ENCODE measurements around the gene GALK1.

Gene GALK1

GRCh38 chr17:75740631-75741077 is 24.3 kb downstream of the GALK1 start:
- no peak overlapping the region for H2AFZ ChIP-seq (ENCODE audit: low read depth, low read length, severe bottlenecking)
- H3K36me3 ChIP-seq (ENCODE audit: low read length), result no peaks in the 10 kb centered on the region
- no peaks in the 10 kb centered on the region for H3K27me3 ChIP-seq (ENCODE audit: low read length)
- no peaks in the 10 kb centered on the region for H3K9me3 ChIP-seq (ENCODE audit: insufficient read depth, low read length)
- H3K27ac ChIP-seq (ENCODE audit: low read depth, low read length), result no peak overlapping the region
- H3K79me2 ChIP-seq (ENCODE audit: insufficient read depth, low read length), result no peaks in the 10 kb centered on the region
- no peaks in the 10 kb centered on the region for H3F3A ChIP-seq (ENCODE audit: insufficient read depth)
- no peak overlapping the region for H3K4me2 ChIP-seq (ENCODE audit: low read depth, low read length, poor library complexity, severe bottlenecking)
- H3K4me3 ChIP-seq (ENCODE audit: insufficient read depth, low read length, poor library complexity, severe bottlenecking), result no peak overlapping the region
- TF ChIP-seq CTCF (IDR thresholded peaks at IDR 0.05; ENCODE audit: insufficient read depth, low read length, poor library complexity, severe bottlenecking) (no peak), EZH2phosphoT487 (conservative IDR thresholded peaks at IDR 0.05; ENCODE audit: low read length) (no peak)
- no peaks in the 10 kb centered on the region for H4K20me1 ChIP-seq (ENCODE audit: low read depth, low read length)
- H3K9me2 ChIP-seq (replicated peaks; ENCODE audit: insufficient read depth, low read length), result no peaks in the 10 kb centered on the region
- H3K9ac ChIP-seq (ENCODE audit: low read length), result no peak overlapping the region

GRCh38 chr17:75740215-75740614 is 24.8 kb downstream of the GALK1 start:
- H3K36me3 ChIP-seq (ENCODE audit: low read length), result no peaks in the 10 kb centered on the region
- H3K79me2 ChIP-seq (ENCODE audit: insufficient read depth, low read length), result no peaks in the 10 kb centered on the region
- no peaks in the 10 kb centered on the region for H4K20me1 ChIP-seq (ENCODE audit: low read depth, low read length)
- TF ChIP-seq CTCF (IDR thresholded peaks at IDR 0.05; ENCODE audit: insufficient read depth, low read length, poor library complexity, severe bottlenecking), result no peak
- no peak for TF ChIP-seq EZH2phosphoT487 (conservative IDR thresholded peaks at IDR 0.05; ENCODE audit: low read length)
- H3K27me3 ChIP-seq (ENCODE audit: low read length), result no peaks in the 10 kb centered on the region
- H3K9ac ChIP-seq (ENCODE audit: low read length), result no peak overlapping the region
- H3K4me2 ChIP-seq (ENCODE audit: low read depth, low read length, poor library complexity, severe bottlenecking), result no peak overlapping the region
- H3F3A ChIP-seq (ENCODE audit: insufficient read depth), result no peaks in the 10 kb centered on the region
- H3K9me3 ChIP-seq (ENCODE audit: insufficient read depth, low read length), result no peaks in the 10 kb centered on the region
- no peaks in the 10 kb centered on the region for H3K9me2 ChIP-seq (replicated peaks; ENCODE audit: insufficient read depth, low read length)
- no peak overlapping the region for H3K4me3 ChIP-seq (ENCODE audit: insufficient read depth, low read length, poor library complexity, severe bottlenecking)
- H3K27ac ChIP-seq (ENCODE audit: low read depth, low read length), result no peak overlapping the region
- no peak overlapping the region for H2AFZ ChIP-seq (ENCODE audit: low read depth, low read length, severe bottlenecking)

- H3K9ac ChIP-seq (ENCODE audit: low read length), result no peak overlapping the region
- H3K9me3 ChIP-seq (ENCODE audit: insufficient read depth, low read length), result no peaks in the 10 kb centered on the region
- no peak overlapping the region for H2AFZ ChIP-seq (ENCODE audit: low read depth, low read length, severe bottlenecking)
- no peak for TF ChIP-seq EZH2phosphoT487 (conservative IDR thresholded peaks at IDR 0.05; ENCODE audit: low read length)
- TF ChIP-seq CTCF (IDR thresholded peaks at IDR 0.05; ENCODE audit: insufficient read depth, low read length, poor library complexity, severe bottlenecking), result no peak
- no peak overlapping the region for H3K4me2 ChIP-seq (ENCODE audit: low read depth, low read length, poor library complexity, severe bottlenecking)
- H3K27ac ChIP-seq (ENCODE audit: low read depth, low read length), result no peak overlapping the region
- no peaks in the 10 kb centered on the region for H4K20me1 ChIP-seq (ENCODE audit: low read depth, low read length)
- no peaks in the 10 kb centered on the region for H3K79me2 ChIP-seq (ENCODE audit: insufficient read depth, low read length)
- no peaks in the 10 kb centered on the region for H3K36me3 ChIP-seq (ENCODE audit: low read length)
- H3F3A ChIP-seq (ENCODE audit: insufficient read depth), result no peaks in the 10 kb centered on the region
- H3K27me3 ChIP-seq (ENCODE audit: low read length), result no peaks in the 10 kb centered on the region
- H3K4me3 ChIP-seq (ENCODE audit: insufficient read depth, low read length, poor library complexity, severe bottlenecking), result no peak overlapping the region
- no peaks in the 10 kb centered on the region for H3K9me2 ChIP-seq (replicated peaks; ENCODE audit: insufficient read depth, low read length)
These were observed 25.2 kb downstream of the GALK1 start for GRCh38 chr17:75739801-75740200.

Data from SU-DHL-6 (cell line).